ENCODE results near the gene GPR52.

Gene GPR52

GRCh38 chr1:174466607-174467006 lies 18.8 kb downstream of the GPR52 start:
- Histone ChIP-seq H3K4me3 (ENCODE audit: low read depth, low read length) (no peak overlapping the region), H3K36me3 (no peaks in the 10 kb centered on the region), H3K27me3 (ENCODE audit: insufficient read depth, low read depth, severe bottlenecking) (no peaks in the 10 kb centered on the region), H3K27ac (no peak overlapping the region), H3K9me3 (ENCODE audit: severe bottlenecking) (no peaks in the 10 kb centered on the region)
- DNase-seq, result no peak
- TF ChIP-seq, protein P1, sequence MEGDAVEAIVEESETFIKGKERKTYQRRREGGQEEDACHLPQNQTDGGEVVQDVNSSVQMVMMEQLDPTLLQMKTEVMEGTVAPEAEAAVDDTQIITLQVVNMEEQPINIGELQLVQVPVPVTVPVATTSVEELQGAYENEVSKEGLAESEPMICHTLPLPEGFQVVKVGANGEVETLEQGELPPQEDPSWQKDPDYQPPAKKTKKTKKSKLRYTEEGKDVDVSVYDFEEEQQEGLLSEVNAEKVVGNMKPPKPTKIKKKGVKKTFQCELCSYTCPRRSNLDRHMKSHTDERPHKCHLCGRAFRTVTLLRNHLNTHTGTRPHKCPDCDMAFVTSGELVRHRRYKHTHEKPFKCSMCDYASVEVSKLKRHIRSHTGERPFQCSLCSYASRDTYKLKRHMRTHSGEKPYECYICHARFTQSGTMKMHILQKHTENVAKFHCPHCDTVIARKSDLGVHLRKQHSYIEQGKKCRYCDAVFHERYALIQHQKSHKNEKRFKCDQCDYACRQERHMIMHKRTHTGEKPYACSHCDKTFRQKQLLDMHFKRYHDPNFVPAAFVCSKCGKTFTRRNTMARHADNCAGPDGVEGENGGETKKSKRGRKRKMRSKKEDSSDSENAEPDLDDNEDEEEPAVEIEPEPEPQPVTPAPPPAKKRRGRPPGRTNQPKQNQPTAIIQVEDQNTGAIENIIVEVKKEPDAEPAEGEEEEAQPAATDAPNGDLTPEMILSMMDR (IDR thresholded peaks at IDR 0.05; ENCODE audit: low read depth, low read length), result no peak

DNA sequence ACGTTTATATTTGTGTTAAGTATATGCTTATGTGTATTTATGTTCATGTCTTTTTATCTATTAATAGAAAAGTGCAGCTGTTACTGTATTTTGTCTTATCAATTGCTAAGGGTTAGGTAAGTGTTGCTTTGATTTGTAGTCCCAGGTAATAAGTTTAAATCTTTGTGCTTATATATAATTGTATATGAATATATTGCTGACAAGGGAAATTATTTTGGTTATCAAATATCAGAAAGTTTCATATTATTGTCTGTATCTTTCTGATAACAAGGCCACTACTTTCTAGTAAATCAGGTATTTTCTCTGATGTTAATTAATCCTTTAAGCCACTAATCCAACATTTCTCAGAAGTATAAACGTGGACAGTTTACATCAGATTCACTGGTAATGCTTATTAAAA lies 21.3 kb downstream of the GPR52 start:
- H3K36me3 ChIP-seq, result no peaks in the 10 kb centered on the region
- DNase-seq, result no peak
- no peak overlapping the region for H3K27ac ChIP-seq
- no peak overlapping the region for H3K4me3 ChIP-seq (ENCODE audit: low read depth, low read length)
- TF ChIP-seq, protein P1 (IDR thresholded peaks at IDR 0.05; ENCODE audit: low read depth, low read length), result no peak
- H3K9me3 ChIP-seq (ENCODE audit: severe bottlenecking), result no peaks in the 10 kb centered on the region
- no peaks in the 10 kb centered on the region for H3K27me3 ChIP-seq (ENCODE audit: insufficient read depth, low read depth, severe bottlenecking)

DNA sequence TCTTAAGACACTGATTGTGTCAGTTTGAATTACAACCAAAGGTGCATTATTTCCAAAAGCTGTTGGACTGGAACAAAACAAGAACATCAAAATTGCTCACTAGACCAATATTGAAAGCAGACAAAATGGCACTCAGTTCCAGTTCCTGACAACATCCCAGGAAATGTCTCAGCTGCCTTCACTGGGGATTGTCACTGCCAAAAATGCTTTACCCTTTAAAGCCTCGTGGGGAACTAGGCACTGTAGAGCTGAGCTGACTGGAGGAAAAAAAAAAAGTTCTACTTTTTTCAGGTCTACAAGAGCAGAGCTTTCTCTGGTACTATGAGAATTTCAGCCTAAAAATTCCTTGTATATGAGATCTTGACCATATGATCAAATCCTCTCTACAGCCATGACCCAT lies 21.9 kb downstream of the GPR52 start:
- Histone ChIP-seq H3K27me3 (ENCODE audit: insufficient read depth, low read depth, severe bottlenecking) (no peaks in the 10 kb centered on the region), H3K27ac (no peak overlapping the region), H3K9me3 (ENCODE audit: severe bottlenecking) (no peaks in the 10 kb centered on the region), H3K4me3 (ENCODE audit: low read depth, low read length) (no peak overlapping the region), H3K36me3 (no peaks in the 10 kb centered on the region)
- no peak for DNase-seq
- TF ChIP-seq, protein P1 (IDR thresholded peaks at IDR 0.05; ENCODE audit: low read depth, low read length), result no peak

- Histone ChIP-seq H3K4me3 (ENCODE audit: low read depth, low read length) (no peak overlapping the region), H3K36me3 (no peaks in the 10 kb centered on the region), H3K9me3 (ENCODE audit: severe bottlenecking) (no peaks in the 10 kb centered on the region), H3K27me3 (ENCODE audit: insufficient read depth, low read depth, severe bottlenecking) (no peaks in the 10 kb centered on the region), H3K27ac (no peak overlapping the region)
- no peak for DNase-seq
- TF ChIP-seq, protein P1 (IDR thresholded peaks at IDR 0.05; ENCODE audit: low read depth, low read length), result no peak
These were observed 31.5 kb downstream of the GPR52 start for GRCh38 chr1:174479281-174479680.

- no peaks in the 10 kb centered on the region for H3K9me3 ChIP-seq (ENCODE audit: severe bottlenecking)
- H3K27me3 ChIP-seq (ENCODE audit: insufficient read depth, low read depth, severe bottlenecking), result no peaks in the 10 kb centered on the region
- TF ChIP-seq, protein P1 (IDR thresholded peaks at IDR 0.05; ENCODE audit: low read depth, low read length), result no peak
- H3K4me3 ChIP-seq (ENCODE audit: low read depth, low read length), result no peak overlapping the region
- DNase-seq, result peak; percentile 34
- no peaks in the 10 kb centered on the region for H3K36me3 ChIP-seq
- H3K27ac ChIP-seq, result no peak overlapping the region
These were observed 32.6 kb downstream of the GPR52 start for GRCh38 chr1:174480324-174480723.

GRCh38 chr1:174491606-174492005 lies 43.8 kb downstream of the GPR52 start:
- no peak overlapping the region for H3K4me3 ChIP-seq (ENCODE audit: low read depth, low read length)
- TF ChIP-seq, protein P1 (IDR thresholded peaks at IDR 0.05; ENCODE audit: low read depth, low read length), result no peak
- no peak overlapping the region for H3K27ac ChIP-seq
- H3K27me3 ChIP-seq (ENCODE audit: insufficient read depth, low read depth, severe bottlenecking), result no peaks in the 10 kb centered on the region
- no peak for DNase-seq
- no peaks in the 10 kb centered on the region for H3K36me3 ChIP-seq
- H3K9me3 ChIP-seq (ENCODE audit: severe bottlenecking), result no peaks in the 10 kb centered on the region

Data from WERI-Rb-1 (cell line).